ENCODE data around the gene EGFLAM.
"Not testable (repeated sequence)": the region's sequence is repeated elsewhere in the genome, so short reads cannot be mapped to it uniquely, and the experiment has no call there.

Gene EGFLAM

DNA sequence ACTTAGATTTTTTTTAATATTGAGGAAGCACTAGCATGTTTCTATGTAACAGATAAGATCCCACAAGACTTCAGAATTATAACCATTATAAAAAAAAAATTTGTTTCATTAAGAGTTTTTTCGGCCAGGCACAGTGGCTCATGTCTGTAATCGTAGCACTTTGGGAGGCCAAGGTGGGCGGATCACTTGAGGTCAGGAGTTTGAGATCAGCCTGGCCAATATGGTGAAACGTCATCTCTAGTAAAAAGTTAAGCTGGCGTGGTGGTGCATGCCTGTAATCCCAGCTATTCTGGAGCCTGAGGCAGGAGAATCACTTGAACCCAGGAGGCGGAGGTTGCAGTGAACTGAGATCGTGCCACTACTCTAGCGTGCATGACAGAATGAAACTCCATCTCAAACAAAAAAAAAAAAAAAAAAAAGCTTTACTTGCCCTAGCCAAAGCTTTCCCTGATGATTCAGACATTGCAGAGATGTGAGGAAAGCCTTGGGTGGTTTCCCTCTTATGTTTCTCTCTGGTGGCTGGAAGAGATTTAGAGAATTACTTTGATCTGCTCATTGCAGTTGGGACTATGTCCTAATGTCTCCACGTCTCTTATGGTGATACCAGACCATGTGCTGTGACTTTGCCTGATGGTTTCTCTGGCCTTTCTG is 65.4 kb downstream of the EGFLAM start:
- in situ Hi-C loops (cut with MboI; ENCODE audit: low sequenced_read_pairs): no loop called here

DNA sequence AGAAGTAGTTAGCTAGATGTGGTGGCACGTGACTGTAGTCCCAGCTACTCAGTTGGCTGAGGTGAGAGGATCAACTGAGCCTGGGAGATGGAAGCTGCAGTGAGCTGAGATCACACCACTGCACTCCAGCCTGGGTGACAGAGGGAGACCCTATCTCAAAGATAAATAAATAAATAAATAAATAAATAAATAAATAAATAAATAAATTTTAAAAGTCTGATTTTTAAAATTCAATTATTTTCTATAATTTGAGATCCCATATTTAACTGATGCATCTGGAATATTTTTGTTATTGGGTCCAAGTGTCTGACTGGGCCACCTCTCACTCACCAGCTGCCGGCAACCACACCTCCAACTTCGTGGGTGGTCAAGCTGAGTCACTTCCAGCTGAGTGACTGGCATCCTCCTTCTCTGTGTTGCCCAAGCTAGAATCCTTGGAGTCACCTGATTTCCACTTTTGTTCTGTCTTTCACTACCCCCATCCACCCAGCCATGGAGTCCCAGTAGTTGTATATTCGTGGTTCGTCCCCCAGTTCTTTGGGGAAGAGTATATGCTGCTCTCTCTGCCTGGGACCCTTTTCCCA is 70.9 kb downstream of the EGFLAM start:
- in situ Hi-C loops (cut with MboI; ENCODE audit: low sequenced_read_pairs): no loop called here

DNA sequence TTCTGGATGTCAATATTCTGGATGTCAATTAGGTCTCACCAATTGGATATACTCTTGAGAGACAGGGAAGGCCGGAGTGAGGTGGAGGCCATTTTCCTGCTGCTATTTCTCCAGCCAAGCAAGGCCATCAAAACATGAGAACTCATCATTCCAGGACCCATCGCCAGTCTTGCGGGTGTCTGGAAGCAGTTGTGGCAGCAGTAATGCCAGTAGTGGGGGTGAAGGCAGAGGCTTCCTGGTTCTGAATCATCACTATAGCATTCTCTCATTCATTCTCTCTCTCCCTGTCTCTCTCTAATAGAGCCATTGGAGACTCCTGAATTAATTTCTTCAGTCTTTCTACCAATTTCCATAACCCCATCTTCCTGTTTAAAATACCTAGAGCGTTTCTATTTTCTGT is 71.8 kb downstream of the EGFLAM start:
- in situ Hi-C loops (cut with MboI; ENCODE audit: low sequenced_read_pairs): no loop called here

DNA sequence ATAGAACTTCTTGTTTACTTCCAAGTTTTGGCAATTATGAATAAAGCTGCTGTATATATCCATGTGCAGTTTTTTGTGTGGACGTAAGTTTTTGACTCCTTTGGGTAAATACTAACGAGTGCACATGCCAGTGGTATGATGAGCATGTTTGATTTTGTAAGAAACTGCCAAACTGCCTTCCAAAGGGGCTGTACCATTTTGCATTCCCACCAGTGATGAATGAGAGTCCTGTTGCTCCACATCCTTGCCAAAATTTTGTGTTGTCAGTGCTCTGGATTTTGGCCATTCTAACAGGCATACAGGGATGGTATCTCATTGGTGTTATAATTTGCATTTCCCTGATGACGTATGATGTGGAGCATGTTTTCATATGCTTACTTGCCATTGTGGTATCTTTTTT is 73.5 kb downstream of the EGFLAM start:
- in situ Hi-C loops (cut with MboI; ENCODE audit: low sequenced_read_pairs): no loop called here

DNA sequence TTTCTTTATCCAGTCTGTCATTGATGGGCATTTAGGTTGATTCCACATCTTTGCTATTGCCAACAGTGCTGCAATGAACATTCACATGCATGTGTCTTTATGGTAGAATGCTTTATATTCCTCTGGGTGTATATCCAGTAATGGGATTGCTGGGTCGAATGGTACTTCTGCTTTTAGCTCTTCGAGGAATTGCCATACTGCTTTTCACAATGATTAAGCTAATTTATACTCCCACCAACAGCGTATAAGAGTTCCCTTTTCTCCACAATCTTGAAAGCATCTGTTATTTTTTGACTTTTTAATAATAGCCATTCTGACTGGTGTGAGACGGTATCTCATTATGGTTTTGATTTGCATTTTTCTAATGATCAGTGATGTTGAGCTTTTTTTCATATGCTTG is 74.8 kb downstream of the EGFLAM start:
- in situ Hi-C loops (cut with MboI; ENCODE audit: low sequenced_read_pairs): not testable (repeated sequence)

DNA sequence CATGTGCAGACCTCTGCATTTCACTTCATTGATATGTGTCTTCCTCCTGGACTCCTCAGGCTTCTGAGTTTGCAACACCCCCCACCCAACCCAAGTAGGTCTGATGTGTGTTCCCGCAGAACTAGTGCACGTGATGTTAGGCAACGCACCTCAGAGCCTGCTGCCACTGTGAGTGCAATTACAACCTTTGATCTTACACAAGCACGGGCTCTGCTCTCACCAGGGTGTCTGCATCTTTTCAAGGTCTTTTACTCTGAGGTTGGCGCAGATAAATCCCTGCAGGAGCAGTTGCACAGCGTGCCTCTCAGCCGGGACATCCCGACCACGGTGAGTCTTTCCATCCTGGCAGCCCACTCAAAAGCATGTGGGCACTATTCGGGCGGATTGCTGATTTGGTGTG is 80.1 kb downstream of the EGFLAM start:
- in situ Hi-C loops (cut with MboI; ENCODE audit: low sequenced_read_pairs): no loop called here

DNA sequence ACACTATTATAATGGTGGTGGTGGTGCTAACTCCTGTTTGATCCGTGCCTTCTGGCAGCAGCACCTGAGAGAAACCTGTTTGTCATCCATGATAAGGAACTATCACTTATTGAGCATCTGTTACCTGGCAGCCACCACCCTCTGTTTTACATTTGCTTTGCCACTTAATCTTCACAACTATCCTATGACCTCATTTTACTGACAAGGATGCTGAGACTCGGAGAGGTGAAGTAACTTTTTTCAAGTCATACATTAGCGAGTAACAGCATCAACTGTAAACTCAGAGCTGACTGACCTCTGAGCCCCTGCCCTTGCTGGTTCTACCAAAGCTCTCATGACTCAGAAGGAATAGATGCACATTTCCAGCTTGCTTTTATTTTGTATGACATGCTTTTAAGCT is 81.1 kb downstream of the EGFLAM start:
- in situ Hi-C loops (cut with MboI; ENCODE audit: low sequenced_read_pairs): no loop called here

DNA sequence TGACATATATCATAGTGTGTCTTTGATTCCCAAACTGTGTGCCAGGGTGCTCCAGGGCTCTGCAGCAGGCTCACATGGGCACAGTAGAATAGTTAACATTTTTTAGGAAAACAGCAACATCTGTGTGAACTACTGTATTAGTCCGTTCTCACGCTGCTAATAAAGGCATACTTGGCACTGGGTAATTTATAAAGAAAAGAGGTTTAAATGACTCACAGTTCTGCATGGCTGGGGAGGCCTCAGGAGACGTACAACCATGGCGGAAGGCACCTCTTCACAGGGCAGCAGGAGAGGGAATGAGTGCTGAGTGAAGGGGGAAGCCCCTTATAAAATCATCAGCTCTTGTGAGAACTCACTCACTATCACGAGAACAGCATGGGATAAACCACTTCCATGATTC is 82.7 kb downstream of the EGFLAM start:
- in situ Hi-C loops (cut with MboI; ENCODE audit: low sequenced_read_pairs): no loop called here

DNA sequence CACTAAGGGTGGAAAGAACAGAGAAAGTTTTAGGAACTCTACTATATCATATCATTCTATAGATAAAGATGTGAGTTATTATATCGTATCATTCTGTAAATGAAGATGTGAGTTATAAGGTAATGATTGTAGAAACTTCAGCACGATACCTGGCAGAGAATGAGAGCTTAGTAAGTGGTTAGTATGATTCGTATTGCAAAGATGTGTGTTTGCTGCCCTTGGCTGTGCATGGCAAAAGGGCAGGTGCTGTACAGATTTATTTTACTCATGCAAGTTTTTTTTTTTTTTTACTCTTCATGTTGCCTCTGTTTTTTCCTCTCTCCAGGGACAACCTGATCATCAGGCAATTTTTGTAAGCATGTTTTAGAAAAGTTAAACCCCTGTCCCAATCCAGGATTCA is 83.3 kb downstream of the EGFLAM start:
- in situ Hi-C loops (cut with MboI; ENCODE audit: low sequenced_read_pairs): no loop called here

DNA sequence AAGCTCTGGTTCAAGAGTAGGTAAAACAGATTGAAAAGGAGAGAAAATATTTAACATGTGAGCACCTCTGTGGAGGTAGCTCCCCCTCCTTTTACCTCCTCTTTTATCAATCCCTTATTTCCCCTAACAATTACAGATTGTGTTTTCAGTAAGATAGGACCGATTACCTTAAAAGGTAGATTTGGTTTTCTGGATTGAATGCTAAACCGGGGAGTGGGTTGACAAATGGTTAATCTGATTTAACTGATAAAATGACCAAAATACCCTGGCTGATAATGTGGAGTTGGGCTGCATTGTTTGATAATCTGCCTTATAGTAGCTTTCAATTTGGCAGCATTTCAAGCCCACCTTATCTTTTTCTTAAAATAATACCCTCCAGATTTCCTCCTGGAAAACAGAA is 83.9 kb downstream of the EGFLAM start:
- in situ Hi-C loops (cut with MboI; ENCODE audit: low sequenced_read_pairs): no loop called here

DNA sequence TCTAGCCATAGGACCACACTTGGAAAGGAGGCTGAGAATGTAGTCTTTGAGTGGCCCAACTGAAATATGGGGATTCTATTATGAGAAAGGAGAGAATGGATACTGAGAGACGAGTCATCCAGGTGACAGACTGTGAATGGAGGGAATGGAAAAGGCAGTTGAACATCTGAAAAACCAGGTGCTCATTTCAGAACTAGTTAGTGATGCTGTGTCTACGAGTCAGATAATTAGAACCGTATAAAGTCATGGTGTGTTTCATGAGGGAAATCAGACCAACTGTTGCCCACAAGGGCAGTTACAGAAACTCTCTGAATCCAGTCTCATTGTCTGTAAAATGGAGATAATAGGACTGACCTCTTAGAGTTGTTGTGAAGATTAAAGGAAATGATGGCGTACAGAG is 86.5 kb downstream of the EGFLAM start:
- in situ Hi-C loops (cut with MboI; ENCODE audit: low sequenced_read_pairs): no loop called here

DNA sequence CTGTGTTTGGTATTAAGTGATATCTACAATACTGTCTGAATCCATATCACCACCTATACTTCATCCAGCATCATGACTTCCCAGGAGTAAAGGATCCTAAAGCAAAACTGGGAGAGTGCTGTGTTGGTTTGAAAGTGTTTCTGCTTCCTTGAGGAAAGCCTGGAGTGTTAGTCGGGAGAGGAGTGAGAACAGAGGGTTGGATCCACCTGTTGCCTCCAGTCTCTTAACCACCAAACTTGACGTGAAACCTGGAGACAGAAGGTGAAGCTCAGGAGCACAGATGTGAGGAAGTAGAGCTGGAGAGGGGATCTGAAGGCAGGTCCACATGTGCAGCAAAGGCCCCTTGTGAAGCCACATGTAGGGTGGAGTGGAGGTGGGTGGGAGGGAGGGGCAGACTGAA is 88.2 kb downstream of the EGFLAM start:
- in situ Hi-C loops (cut with MboI; ENCODE audit: low sequenced_read_pairs): no loop called here

DNA sequence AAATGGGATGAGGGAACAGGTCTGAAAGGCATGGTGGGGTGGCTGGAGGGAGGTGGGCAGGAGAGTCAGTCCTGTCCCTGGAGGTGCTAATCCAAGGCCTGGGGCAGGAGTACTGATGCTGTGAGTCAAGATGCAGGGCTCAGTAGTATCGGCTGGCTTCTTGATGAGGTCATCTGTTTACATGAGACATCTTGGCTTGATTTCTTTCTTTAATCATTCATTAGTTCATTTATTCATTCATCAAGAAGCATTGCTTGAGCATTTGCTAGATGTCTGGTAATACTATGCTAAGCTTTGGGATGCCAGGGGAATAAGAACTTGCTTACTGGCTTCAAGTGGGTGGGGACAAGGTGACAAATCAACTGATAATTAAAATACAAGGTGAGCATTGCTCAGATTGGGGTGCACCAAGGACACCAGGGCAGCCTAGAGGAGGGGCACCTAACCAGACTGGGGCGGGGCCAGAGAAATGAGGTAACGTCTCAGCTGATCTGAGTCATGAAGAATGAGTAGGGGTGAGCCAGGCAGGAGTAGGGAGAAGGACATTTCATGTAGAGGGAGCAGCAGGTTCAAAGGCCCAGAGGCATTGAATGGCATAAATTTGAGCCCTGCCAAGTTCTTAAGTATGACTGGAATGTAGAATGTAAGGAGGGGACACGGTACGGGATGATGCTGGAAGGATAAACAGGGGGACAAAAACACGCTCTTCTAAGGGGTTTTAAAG is 88.8 kb downstream of the EGFLAM start:
- in situ Hi-C loops (cut with MboI; ENCODE audit: low sequenced_read_pairs): no loop called here

DNA sequence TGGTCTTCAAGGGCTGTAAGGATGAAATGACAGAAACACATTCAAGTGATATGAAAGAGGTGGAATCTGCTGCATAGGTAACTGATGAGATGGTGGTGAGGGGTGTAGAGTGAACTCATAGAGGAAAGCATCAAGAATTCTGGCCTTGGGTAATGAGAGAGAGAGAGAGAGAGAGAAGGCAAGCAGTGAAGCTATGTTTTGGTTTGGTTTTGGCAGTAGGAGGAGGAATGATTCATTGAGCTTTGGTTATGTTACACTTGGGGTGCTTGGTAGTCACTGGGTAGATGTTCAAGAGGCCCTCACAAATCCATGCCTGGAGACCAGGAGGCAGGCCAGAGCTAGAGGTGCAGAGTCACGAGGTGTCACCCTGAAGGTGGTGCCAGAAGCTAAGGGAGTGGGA is 89.5 kb downstream of the EGFLAM start:
- in situ Hi-C loops (cut with MboI; ENCODE audit: low sequenced_read_pairs): no loop called here

DNA sequence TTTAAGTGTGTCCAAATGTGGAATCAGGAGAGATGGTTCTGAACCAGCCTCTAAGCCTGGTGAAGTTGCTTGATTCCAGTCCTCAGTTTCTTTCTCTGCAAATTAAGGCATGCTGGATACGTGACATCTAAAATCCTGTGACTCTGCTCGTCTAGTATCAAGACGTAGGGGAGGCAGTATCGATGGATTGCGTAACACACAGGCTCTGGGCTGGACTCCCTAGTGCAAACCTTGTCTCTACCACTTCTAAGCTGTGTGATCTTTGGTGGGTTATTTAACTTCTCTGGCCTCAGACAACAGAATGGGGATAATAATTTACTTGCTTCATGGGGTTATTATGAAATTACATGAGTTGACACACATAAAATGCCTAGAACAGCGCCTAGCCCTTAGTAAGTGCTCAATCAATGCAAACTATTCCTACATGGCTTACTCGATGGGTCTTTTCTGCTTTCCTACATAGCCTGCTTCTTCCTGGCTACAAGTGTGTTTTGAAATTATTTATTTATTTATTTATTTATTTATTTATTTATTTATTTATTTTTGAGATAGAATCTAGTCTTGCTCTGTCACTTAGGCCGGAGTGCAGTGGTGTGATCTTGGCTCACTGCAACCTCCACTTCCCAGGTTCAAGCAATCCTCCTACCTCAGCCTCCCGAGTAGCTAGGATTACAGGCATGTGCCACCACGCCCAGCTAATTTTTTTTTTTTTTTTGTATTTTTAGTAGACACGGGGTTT is 102.1 kb downstream of the EGFLAM start:
- in situ Hi-C loops (cut with MboI; ENCODE audit: low sequenced_read_pairs): no loop called here

DNA sequence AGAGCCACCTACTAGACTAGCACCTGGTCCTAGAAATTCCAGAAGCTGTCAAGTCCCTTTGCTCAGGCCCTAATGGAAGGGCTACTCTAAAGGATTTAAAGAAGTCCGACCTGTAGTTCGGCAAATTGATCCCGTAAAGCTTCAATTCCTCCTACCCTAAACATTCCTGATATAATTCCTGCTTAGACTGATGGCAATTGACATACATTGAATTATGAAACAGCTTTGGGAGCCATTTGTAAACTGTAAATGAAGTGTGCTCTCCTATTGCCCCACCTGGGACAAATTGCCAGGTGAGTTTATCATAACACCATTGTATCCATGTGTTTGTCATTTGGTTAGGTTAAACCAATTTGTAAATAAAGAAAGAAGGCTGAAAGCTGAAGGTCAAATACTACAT is 104.4 kb downstream of the EGFLAM start:
- in situ Hi-C loops (cut with MboI; ENCODE audit: low sequenced_read_pairs): no loop called here

DNA sequence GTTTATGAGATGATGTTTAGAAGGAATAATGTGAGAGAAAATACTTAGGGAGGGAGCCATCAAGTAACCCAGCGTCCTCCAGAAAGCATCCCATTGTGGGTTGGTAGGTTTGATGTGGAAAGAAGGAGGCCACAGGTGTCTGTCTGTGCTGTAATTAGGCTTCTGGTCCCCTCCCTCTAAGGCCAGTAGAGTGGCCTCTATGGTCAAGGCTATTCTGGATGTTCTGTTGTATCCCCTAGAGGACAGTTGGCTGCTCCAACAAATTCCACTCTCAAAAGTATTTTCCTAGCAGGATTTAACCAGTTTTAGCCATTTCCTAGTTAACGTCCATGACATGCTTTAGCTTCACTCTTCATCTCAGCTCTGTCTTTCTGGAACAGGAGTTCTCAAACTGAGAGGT is 106.5 kb downstream of the EGFLAM start:
- in situ Hi-C loops (cut with MboI; ENCODE audit: low sequenced_read_pairs): no loop called here

DNA sequence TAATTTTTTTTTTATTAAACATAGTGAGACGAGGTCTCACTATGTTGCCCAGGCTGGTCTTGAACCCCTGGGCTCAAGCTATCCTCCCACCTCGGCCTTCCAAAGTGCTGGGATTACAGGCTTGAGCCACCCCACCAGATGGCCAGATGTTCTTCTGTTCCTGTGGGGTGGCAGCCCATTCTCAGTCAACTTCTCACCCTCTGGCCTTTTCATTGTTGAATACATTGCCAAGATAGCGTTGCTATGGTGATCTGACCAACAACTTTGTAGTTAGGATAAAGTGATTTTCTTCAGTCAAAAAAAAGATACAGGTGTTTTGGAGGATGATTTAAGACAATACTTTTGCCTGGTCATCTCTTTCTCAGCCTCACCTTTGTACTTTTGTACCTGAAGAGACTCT is 109.1 kb downstream of the EGFLAM start:
- in situ Hi-C loops (cut with MboI; ENCODE audit: low sequenced_read_pairs): no loop called here

DNA sequence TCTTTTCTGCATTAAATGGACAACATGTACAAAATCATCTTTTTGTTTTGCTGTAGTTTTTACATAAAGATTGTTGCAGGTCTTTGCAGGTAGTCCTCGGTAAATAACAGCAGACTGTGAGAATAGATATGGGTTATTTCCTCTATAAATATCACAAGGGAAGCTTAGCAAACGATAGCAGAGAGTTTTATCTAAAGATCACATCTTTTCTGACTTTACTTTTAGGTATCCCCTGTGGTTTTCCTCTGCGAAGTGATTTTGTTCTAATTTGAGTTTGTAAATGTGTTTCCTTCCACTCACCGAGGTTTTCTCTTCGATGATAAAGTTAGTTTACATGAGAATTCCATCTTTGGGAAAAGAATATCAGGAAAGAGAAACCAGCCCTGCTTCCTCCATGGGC is 109.6 kb downstream of the EGFLAM start:
- in situ Hi-C loops (cut with MboI; ENCODE audit: low sequenced_read_pairs): no loop called here

DNA sequence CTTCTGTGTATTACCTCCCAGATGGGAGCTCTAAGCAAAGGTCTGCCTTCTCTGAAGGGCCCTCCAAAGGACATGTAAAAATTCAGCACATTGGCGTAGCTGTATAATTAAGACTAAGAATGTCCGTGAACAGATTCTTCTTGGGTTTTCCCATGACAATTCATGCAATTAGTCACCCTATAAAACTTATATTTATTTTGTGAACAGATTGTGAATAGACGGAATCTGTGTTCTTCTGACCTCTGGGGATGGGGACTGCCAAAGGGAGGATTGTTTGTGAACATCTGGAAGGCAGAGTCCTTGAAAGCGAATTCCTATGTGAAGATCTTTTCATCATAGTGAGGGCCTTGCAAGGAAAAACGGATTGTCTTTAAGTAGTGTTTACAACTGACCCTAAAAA is 111.3 kb downstream of the EGFLAM start:
- in situ Hi-C loops (cut with MboI; ENCODE audit: low sequenced_read_pairs): no loop called here

DNA sequence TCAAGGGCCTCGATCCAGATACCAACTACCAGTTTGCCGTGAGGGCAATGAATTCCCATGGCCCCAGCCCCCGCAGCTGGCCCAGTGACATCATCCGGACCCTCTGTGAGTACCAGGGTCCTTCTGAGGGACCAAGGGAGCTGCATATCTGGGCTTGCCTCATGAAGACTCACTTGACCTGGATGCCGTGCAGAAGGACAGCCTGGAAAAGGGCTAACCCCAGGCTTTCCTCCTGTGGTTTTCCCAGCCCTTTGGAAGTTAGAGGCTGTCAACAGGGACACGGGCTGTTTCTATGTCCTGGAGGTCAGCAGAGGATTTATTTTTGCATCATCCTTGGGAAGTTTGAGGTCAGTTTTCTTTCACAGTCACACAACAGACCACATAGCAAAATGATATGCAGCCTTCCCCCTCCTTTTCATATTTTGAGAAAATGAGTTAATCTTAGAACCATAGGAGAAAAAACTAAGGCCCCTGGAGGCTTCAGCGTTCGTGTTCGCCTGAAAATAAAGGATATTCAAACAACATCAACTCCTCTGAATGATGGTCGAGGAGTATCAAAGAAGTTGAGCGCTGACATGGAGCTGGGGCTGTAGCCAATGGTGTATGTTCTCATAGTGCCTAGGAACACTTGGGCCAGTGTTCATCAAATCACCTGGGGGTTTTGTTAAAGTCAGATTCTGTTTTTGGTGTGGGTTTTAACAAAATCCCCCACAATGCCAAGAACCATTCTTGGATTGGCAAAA is 112.2 kb downstream of the EGFLAM start:
- in situ Hi-C loops (cut with MboI; ENCODE audit: low sequenced_read_pairs): no loop called here
